HEK293 (cell line): ENCODE data around the gene SKAP1.

Experiments used
- CTCF ChIA-PET: fragments of 350-600 bp; formaldehyde crosslinking; extraction: SDS; loops from one replicate; lab custom pipeline; 2021; ENCODE audit warnings: antibody characterized with exemption; lab: Yijun Ruan, JAX
- POLR2A ChIA-PET: fragments of 300-600 bp; formaldehyde crosslinking; extraction: SDS; loops from one replicate; lab custom pipeline; 2020; ENCODE audit warnings: antibody characterized with exemption, inconsistent platforms; lab: Yijun Ruan, JAX
- H3K27ac ChIP-seq: fragments of 200-500 bp; sonication (Bioruptor generic); 2 replicates; pipeline ENCODE4 v1.5.1; 2014; ENCODE audit warnings: low read depth, low read length, control low read depth, inconsistent platforms; ENCODE audit errors: extremely low read depth
- H3K36me3 ChIP-seq, 2 experiments: fragments of 200-500 bp in 1 of 2; sonication (Bioruptor generic) in 1 of 2; 1 replicate in 1 of 2; 2 replicates in 1 of 2; pipeline ENCODE4 v1.5.1; 2014 to 2017; ENCODE audit warnings: inconsistent platforms in 2 of 2, low read length in 2 of 2; ENCODE audit not compliant: control insufficient read depth in 2 of 2, insufficient read depth in 1 of 2
- H3K4me1 ChIP-seq: fragments of 200-500 bp; sonication (Bioruptor generic); 2 replicates; pipeline ENCODE4 v1.5.1; 2014; ENCODE audit warnings: mild to moderate bottlenecking, low read length, inconsistent platforms; ENCODE audit not compliant: control insufficient read depth, insufficient read depth
- H3K4me3 ChIP-seq: 2 replicates; pipeline ENCODE4 v1.5.1; 2011; ENCODE audit warnings: low read depth, mild to moderate bottlenecking, control low read depth, low read length, moderate library complexity
- H3K9me3 ChIP-seq: fragments of 200-500 bp; sonication (Bioruptor generic); 2 replicates; pipeline ENCODE4 v1.5.1; 2014; ENCODE audit warnings: low read depth, low read length, inconsistent platforms; ENCODE audit not compliant: control insufficient read depth, insufficient read depth
- ZNF133 ChIP-seq: fragments of 450-650 bp; formaldehyde crosslinking; IDR thresholded peaks from 2 replicates; pipeline ENCODE4 v1.5.1; 2016; ENCODE audit warnings: missing biosample characterization, missing genetic modification characterization
- ZNF146 ChIP-seq: fragments of 450-650 bp; formaldehyde crosslinking; IDR thresholded peaks from 2 replicates; pipeline ENCODE4 v1.5.1; 2016; ENCODE audit warnings: missing biosample characterization, missing genetic modification characterization
- ZNF302 ChIP-seq: fragments of 450-650 bp; formaldehyde crosslinking; IDR thresholded peaks from 2 replicates; pipeline ENCODE4 v1.5.1; 2016; ENCODE audit warnings: missing biosample characterization, missing genetic modification characterization, low read depth
- ZNF544 ChIP-seq: fragments of 450-650 bp; formaldehyde crosslinking; IDR thresholded peaks from 2 replicates; pipeline ENCODE4 v1.5.0; 2017; ENCODE audit warnings: missing biosample characterization, missing genetic modification characterization
- ZNF624 ChIP-seq: fragments of 450-650 bp; formaldehyde crosslinking; IDR thresholded peaks from 2 replicates; pipeline ENCODE4 v1.5.1; 2017; ENCODE audit warnings: missing biosample characterization, missing genetic modification characterization
- ZNF843 ChIP-seq: fragments of 450-650 bp; formaldehyde crosslinking; IDR thresholded peaks from 2 replicates; pipeline ENCODE4 v1.5.1; 2016; ENCODE audit warnings: missing biosample characterization, missing genetic modification characterization
- TF ChIP-seq, protein P1 (sequence below): fragments of 450-650 bp; formaldehyde crosslinking; IDR thresholded peaks from 2 replicates; pipeline ENCODE4 v1.5.1; 2016; ENCODE audit warnings: missing biosample characterization, missing genetic modification characterization
- TF ChIP-seq, protein P2 (sequence below): fragments of 450-650 bp; formaldehyde crosslinking; IDR thresholded peaks from 2 replicates; pipeline ENCODE4 v1.5.0; 2017; ENCODE audit warnings: missing biosample characterization, missing genetic modification characterization, borderline replicate concordance
- TF ChIP-seq, protein P3 (sequence below): fragments of 450-650 bp; formaldehyde crosslinking; IDR thresholded peaks from 2 replicates; pipeline ENCODE4 v1.5.1; 2016; ENCODE audit warnings: missing biosample characterization, missing genetic modification characterization
- TF ChIP-seq, protein P4 (sequence below): fragments of 450-650 bp; formaldehyde crosslinking; conservative IDR thresholded peaks from 2 replicates; pipeline ENCODE4 v1.5.1; 2016; ENCODE audit warnings: low read depth, missing biosample characterization, missing genetic modification characterization
- TF ChIP-seq, protein P5 (sequence below): fragments of 450-650 bp; formaldehyde crosslinking; IDR thresholded peaks from 2 replicates; pipeline ENCODE4 v1.5.1; 2016; ENCODE audit warnings: missing biosample characterization, missing genetic modification characterization

SKAP1 gene

DNA sequence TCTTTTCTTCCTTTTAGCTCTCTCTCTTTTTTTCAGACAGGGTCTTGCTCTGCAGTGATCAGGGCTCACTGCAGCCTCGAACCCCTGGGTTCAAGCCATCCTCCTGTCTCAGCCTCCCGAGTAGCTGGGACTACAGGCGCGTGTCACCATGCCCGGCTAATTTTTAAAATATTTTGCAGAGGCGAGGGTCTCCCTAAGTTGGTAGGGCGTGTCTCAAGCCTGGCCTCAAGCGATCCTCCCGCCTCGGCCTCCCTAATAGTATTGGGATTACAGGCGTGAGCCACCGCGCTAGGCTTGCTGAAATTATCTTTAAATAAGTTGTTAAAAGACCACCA, 323.2 kb downstream of the SKAP1 start (continued):
- TF ChIP-seq, protein P1, sequence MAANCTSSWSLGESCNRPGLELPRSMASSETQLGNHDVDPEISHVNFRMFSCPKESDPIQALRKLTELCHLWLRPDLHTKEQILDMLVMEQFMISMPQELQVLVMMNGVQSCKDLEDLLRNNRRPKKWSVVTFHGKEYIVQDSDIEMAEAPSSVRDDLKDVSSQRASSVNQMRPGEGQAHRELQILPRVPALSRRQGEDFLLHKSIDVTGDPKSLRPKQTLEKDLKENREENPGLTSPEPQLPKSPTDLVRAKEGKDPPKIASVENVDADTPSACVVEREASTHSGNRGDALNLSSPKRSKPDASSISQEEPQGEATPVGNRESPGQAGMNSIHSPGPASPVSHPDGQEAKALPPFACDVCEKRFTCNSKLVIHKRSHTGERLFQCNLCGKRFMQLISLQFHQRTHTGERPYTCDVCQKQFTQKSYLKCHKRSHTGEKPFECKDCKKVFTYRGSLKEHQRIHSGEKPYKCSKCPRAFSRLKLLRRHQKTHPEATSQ (tag by site-specific recombination) = no peak
- TF ChIP-seq, protein P2, sequence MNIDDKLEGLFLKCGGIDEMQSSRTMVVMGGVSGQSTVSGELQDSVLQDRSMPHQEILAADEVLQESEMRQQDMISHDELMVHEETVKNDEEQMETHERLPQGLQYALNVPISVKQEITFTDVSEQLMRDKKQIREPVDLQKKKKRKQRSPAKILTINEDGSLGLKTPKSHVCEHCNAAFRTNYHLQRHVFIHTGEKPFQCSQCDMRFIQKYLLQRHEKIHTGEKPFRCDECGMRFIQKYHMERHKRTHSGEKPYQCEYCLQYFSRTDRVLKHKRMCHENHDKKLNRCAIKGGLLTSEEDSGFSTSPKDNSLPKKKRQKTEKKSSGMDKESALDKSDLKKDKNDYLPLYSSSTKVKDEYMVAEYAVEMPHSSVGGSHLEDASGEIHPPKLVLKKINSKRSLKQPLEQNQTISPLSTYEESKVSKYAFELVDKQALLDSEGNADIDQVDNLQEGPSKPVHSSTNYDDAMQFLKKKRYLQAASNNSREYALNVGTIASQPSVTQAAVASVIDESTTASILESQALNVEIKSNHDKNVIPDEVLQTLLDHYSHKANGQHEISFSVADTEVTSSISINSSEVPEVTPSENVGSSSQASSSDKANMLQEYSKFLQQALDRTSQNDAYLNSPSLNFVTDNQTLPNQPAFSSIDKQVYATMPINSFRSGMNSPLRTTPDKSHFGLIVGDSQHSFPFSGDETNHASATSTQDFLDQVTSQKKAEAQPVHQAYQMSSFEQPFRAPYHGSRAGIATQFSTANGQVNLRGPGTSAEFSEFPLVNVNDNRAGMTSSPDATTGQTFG (tag by site-specific recombination) = no peak

DNA sequence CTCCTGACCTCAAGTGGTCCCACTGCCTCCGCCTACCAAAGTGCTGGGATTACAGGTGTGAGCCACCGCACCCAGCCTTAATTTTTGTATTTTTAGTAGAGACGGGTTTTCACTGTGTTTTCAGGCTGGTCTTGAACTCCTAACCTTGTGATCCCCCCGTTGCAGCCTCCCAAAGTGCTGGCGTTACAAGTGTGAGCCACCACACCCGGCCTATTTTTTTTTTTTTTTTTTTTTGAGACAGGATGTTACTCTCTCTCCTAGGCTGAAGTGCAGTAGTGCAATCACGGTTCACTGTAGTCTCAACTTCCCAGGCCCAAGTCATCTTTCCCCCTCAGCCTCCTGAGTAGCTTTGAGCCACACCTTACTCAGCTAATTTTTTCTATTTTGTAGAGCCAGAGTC, 325.6 kb downstream of the SKAP1 start:
- ChIA-PET CTCF (no interaction called here), POLR2A (interaction anchor here (0.8 kb wide), 1 partner anchor 56 kb away, joined by 3 read pairs; the partner anchor contains the start of gene NFE2L1)
- Histone ChIP-seq H3K4me1 (peaks cover 3% of the 10 kb centered on the region; the same call in 1 of the 2 replicates), H3K36me3 (no peaks in the 10 kb centered on the region; a peak in 1 of 3 replicates), H3K9me3 (no peaks in the 10 kb centered on the region)
- TF ChIP-seq, protein P3, sequence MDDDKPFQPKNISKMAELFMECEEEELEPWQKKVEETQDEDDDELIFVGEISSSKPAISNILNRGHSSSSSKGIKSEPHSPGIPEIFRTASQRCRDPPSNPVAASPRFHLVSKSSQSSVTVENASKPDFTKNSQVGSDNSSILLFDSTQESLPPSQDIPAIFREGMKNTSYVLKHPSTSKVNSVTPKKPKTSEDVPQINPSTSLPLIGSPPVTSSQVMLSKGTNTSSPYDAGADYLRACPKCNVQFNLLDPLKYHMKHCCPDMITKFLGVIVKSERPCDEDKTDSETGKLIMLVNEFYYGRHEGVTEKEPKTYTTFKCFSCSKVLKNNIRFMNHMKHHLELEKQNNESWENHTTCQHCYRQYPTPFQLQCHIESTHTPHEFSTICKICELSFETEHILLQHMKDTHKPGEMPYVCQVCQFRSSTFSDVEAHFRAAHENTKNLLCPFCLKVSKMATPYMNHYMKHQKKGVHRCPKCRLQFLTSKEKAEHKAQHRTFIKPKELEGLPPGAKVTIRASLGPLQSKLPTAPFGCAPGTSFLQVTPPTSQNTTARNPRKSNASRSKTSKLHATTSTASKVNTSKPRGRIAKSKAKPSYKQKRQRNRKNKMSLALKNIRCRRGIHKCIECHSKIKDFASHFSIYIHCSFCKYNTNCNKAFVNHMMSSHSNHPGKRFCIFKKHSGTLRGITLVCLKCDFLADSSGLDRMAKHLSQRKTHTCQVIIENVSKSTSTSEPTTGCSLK (tag by site-specific recombination) = no peak
- TF ChIP-seq ZNF302 (tag by site-specific recombination) (no peak), ZNF843 (tag by site-specific recombination) (no peak), ZNF133 (no peak), ZNF624 (tag by site-specific recombination) (no peak), ZNF544 (tag by site-specific recombination) (no peak), ZNF146 (tag by site-specific recombination) (no peak)
- TF ChIP-seq, protein P4, sequence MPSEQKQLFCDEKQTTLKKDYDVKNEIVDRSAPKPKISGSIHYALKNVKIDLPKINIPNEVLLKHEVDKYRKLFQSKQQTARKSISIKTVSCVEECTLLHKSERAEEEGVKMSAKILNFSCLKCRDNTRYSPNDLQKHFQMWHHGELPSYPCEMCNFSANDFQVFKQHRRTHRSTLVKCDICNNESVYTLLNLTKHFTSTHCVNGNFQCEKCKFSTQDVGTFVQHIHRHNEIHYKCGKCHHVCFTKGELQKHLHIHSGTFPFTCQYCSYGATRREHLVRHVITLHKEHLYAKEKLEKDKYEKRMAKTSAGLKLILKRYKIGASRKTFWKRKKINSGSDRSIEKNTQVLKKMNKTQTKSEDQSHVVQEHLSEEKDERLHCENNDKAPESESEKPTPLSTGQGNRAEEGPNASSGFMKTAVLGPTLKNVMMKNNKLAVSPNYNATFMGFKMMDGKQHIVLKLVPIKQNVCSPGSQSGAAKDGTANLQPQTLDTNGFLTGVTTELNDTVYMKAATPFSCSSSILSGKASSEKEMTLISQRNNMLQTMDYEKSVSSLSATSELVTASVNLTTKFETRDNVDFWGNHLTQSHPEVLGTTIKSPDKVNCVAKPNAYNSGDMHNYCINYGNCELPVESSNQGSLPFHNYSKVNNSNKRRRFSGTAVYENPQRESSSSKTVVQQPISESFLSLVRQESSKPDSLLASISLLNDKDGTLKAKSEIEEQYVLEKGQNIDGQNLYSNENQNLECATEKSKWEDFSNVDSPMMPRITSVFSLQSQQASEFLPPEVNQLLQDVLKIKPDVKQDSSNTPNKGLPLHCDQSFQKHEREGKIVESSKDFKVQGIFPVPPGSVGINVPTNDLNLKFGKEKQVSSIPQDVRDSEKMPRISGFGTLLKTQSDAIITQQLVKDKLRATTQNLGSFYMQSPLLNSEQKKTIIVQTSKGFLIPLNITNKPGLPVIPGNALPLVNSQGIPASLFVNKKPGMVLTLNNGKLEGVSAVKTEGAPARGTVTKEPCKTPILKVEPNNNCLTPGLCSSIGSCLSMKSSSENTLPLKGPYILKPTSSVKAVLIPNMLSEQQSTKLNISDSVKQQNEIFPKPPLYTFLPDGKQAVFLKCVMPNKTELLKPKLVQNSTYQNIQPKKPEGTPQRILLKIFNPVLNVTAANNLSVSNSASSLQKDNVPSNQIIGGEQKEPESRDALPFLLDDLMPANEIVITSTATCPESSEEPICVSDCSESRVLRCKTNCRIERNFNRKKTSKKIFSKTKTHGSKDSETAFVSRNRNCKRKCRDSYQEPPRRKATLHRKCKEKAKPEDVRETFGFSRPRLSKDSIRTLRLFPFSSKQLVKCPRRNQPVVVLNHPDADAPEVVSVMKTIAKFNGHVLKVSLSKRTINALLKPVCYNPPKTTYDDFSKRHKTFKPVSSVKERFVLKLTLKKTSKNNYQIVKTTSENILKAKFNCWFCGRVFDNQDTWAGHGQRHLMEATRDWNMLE (tag by site-specific recombination) = no peak
- TF ChIP-seq, protein P5, sequence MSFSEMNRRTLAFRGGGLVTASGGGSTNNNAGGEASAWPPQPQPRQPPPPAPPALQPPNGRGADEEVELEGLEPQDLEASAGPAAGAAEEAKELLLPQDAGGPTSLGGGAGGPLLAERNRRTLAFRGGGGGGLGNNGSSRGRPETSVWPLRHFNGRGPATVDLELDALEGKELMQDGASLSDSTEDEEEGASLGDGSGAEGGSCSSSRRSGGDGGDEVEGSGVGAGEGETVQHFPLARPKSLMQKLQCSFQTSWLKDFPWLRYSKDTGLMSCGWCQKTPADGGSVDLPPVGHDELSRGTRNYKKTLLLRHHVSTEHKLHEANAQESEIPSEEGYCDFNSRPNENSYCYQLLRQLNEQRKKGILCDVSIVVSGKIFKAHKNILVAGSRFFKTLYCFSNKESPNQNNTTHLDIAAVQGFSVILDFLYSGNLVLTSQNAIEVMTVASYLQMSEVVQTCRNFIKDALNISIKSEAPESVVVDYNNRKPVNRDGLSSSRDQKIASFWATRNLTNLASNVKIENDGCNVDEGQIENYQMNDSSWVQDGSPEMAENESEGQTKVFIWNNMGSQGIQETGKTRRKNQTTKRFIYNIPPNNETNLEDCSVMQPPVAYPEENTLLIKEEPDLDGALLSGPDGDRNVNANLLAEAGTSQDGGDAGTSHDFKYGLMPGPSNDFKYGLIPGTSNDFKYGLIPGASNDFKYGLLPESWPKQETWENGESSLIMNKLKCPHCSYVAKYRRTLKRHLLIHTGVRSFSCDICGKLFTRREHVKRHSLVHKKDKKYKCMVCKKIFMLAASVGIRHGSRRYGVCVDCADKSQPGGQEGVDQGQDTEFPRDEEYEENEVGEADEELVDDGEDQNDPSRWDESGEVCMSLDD = no peak
- TF ChIP-seq, protein P1 (tag by site-specific recombination) = no peak
- TF ChIP-seq, all 188 proteins: peak for 0
- H3K4me3 ChIP-seq = no peak overlapping the region
- no peak overlapping the region for H3K27ac ChIP-seq
